ENCODE data around the gene OAT.

OAT gene

DNA sequence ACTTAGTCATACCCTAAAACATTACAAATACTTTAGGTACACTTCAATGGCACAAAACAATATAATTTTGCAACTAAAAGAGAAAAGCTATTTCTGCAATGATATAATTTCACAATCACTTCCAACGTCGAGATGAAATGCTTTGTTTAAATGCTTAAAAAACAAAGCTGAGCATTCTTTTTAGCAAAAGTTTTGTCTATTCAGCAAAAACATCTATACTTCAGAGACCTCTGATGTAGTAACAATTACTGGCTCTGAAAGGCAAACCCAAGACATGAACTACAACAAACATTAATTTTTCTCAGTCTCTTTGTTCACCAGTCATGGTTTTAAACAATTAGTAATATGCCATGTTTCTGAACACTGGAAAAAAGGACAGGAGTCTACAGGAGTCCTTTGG lies 16.4 kb downstream of the OAT start:
- DNase-seq (ENCODE audit: low read depth) = no peak

DNA sequence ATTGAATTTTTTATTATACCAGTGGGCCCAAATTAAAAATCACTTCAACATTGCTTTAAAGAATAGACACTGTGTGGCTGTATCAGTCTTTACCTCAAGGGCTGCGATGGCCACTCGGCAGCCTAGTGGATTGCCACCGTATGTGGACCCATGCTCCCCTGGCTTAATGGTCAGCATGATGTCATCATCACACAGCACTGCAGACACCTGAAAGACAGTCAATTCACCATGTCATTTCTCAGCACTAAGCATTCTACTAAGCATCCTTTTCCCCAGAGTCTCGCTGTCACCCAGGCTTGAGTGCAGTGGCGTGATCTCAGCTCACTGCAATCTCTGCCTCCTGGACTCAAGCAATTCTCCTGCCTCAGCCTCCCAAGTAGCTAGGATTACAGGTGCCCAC lies 17.1 kb downstream of the OAT start:
- no peak for DNase-seq (ENCODE audit: low read depth)

- no peak for DNase-seq (ENCODE audit: low read depth)
These were observed 24.1 kb downstream of the OAT start for GRCh38 chr10:124394583-124394982.

DNA sequence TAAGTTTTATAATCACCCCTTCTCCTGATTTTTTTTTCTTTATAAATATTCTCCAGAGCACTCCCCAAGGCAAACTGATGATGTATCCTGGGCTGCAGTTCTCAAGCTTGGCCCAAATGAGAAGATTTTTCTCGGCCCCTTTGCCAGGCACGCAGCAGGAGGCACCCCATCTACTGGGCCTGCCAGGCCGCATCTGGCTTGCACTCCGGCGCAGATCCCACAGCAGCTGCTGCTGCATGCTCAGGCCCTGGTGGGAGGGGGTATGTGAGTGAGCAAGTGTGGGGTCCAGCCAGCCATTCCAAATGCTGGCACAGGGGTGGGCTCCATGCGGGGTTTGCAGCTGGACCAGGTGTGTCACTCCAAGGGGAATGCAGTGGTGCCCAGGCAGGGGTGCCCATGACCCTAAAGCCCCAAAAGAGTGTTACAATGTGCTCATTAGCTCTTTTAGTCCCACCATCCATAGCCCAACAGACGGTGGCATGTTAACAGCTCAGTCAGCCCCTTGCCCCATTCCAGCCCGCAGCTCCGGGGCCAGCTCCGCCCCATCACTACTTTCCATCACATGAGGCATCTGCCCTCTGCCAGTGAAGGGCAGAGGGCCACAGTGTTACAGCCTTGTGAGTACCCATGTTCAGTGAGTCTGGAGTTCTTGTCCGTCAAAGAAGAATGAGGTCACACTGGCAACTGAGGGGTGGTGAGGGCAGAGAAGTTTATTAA lies 25.9 kb downstream of the OAT start:
- no peak for DNase-seq (ENCODE audit: low read depth)

DNA sequence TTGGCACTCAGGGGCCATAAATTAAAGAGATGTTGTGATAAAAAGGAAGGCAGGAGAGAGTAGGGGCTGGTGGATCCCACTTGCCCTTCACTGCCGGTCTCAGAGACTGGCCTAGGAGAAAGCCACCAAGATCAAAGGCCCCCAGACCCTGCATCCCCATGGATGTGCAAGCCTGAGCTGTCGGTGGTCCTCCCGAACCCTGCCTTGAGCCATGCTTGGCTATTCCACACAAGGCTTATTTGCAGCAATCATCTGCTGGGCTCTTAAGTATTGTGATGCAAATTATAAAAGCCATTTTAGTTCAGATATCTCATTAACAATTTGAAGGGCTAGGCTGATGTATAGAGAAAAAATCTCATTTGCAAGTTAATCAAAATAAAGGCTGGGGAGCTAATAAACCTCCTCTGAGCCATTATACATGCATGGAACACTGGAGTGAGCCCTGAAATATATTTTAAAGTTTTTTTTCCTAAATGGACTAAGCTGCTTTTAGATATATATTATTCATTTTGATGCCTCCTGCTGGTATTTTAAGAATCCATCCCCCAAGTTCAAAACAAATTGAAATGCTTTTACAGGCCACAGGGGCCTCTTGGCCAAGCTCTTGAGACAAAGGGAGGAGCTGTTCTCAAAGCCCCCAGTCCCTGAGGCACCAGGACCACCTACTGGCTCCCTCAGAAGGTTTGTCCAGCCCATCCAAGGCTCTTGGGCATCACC lies 28.1 kb downstream of the OAT start:
- DNase-seq (ENCODE audit: low read depth) = no peak

GRCh38 chr10:124389613-124390361 lies 28.9 kb downstream of the OAT start:
- DNase-seq (ENCODE audit: low read depth) = no peak

GRCh38 chr10:124388823-124389612 lies 29.7 kb downstream of the OAT start:
- DNase-seq (ENCODE audit: low read depth) = peak; percentile 90

DNA sequence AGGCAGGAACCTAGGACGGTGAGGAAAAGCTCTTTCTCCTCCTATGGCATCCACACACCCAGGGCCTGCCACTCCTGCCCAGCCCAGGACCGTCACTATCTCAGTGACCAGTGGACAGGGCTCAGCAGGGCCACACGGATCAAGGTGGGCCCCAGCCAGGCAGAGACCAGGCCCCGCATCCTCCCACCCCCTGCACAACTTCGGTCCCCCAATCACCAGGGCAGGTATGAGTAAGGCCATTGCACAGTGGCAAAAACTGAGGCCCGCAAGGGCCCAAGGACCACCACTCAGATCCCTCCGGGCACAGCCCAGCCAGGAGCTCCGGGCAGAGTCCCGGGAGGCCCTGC lies 30.3 kb downstream of the OAT start:
- DNase-seq (ENCODE audit: low read depth) = no peak

DNA sequence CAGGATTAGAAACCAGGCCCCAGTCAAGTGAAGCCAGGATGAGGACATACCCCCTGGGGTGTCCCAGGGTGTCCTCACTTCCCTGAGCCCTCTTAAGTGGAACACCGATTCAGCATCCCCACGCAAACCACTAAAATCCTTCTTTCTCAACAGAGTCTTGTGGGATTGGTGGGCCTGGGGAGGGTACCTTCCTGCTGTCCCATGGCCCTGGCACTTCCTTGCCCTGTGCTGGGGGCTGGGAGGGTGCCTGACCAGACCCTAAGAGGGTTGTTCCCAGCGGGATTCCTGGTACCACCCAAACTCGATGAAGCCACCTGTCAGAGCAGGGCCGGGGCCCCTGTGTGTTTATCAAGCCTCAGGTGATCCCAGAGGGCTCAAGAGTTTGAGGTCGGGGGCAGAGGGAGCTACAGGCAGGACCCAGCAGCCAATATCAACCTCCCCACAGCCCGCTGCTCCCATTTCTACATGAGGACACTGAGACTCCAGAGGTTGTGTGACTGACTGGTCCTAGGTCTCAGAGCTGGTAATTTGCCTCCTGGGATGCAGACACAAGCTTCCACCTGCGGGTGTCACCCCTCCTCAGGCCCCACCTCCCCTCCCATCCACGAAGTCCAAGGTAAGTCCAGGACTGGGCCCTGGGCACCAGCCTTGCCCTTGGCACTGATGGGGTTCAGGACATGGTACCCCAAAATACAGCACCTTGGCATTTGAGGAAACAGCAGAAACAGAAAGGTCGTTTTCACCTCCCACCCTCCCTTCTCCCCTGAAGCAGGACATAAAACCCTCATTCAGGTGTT lies 31.4 kb downstream of the OAT start:
- DNase-seq (ENCODE audit: low read depth) = no peak

- DNase-seq (ENCODE audit: low read depth) = no peak
These were observed 32.3 kb downstream of the OAT start for GRCh38 chr10:124386186-124387077.

DNA sequence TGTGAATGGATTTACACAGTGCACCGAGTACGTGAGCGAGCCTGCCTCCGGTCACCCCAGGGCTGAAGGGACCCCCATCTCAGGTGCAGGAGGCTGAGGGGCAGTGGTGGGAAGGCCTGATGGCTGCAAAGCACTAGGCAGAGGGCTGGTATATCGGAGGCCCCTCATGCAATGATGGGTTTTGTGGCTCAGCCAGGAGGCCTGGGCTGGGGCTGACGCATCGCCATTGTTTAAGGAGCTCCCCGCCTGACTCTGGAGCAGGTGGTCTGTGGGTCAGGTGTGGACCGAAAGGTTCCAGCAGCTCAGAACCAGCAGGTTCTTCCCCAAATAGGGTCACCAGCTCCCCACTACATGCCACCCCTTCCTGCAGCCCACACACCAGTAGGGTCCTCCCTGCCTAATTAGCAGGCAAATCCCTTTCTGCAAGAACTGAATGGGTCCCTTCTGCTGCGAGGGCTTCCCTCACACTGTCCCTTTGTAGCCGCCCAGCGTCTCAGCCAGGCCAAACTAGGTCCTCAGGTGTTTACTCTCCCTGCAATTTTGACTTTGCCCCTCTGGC lies 33.0 kb downstream of the OAT start:
- no peak for DNase-seq (ENCODE audit: low read depth)

GRCh38 chr10:124384591-124385190 lies 34.0 kb downstream of the OAT start:
- no peak for DNase-seq (ENCODE audit: low read depth)

DNA sequence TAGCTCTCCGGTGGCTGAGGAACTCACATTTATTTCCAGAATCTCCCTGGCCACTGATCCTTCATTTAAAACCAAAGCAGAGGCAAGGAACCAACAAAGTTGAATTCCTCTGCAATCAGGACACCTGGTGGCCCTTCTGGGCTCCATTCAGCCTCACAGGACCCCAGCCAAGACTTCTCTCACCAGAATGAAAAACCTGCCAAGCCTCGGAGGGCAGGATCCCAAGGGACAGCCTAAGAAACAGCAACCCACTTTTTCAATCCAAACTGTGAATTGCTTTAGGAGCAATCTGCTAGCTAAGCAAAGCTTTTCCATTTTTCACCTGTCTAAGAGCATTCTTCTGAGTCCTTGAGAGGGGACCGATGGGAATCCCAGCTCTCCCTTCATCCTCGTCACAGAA lies 34.6 kb downstream of the OAT start:
- no peak for DNase-seq (ENCODE audit: low read depth)

GRCh38 chr10:124383496-124383895 lies 35.2 kb downstream of the OAT start:
- no peak for DNase-seq (ENCODE audit: low read depth)

GRCh38 chr10:124381011-124381611 lies 37.6 kb downstream of the OAT start:
- DNase-seq (ENCODE audit: low read depth) = no peak

- DNase-seq (ENCODE audit: low read depth) = no peak
These were observed 38.3 kb downstream of the OAT start for GRCh38 chr10:124380256-124380995.

DNA sequence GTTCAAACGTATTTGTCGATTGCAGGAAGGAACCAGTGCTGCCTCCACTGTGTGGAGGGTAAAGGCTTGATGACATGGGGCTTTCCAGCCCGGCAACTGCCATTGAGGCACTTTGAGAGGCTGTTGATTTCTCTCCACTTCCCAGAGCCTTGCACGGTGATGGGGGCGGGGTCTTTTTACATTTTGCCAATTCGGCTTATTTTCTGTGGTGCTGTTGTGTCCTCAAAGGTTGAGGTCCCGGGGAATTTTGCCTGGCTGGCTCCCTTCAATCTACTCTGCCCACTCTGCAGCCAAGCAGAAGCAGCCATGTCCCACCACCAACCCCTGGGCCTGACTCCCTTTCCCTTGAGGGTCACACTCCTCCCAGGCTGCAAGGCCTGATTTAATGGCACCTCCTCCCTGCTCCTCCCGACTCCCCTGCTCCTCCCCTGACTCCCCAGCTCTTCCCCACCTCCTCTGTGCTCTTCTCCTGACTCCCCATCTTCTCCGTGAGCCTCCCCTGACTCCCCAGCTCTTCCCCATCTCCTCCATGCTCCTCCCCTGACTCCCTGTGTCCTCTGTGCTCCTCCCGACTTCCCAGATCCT lies 39.0 kb downstream of the OAT start:
- no peak for DNase-seq (ENCODE audit: low read depth)

- no peak for DNase-seq (ENCODE audit: low read depth)
These were observed 39.7 kb downstream of the OAT start for GRCh38 chr10:124378881-124379471.
